Parathyroid adenoma (tissue), 2 donors: ENCODE data around the gene ST6GALNAC1.

Experiments
- H2AFZ ChIP-seq: fragments of 300-600 bp; sonication (generic); one replicate; pipeline ENCODE4 v1.7.0; 2017; ENCODE audit warnings: antibody characterized with exemption, mild to moderate bottlenecking
- H3K27ac ChIP-seq: fragments of 300-600 bp; sonication (generic); one replicate; pipeline ENCODE4 v1.7.0; 2017
- H3K27me3 ChIP-seq: fragments of 300-600 bp; sonication (generic); one replicate; pipeline ENCODE4 v1.7.0; 2017; ENCODE audit warnings: low read length; ENCODE audit not compliant: control insufficient read depth, insufficient read depth
- H3K36me3 ChIP-seq: fragments of 300-600 bp; sonication (generic); one replicate; pipeline ENCODE4 v1.7.0; 2017; ENCODE audit warnings: low read length; ENCODE audit not compliant: control insufficient read depth, insufficient read depth
- H3K4me1 ChIP-seq: fragments of 300-600 bp; sonication (generic); one replicate; pipeline ENCODE4 v1.7.0; 2017; ENCODE audit warnings: control low read depth
- H3K4me2 ChIP-seq: fragments of 300-600 bp; sonication (generic); one replicate; pipeline ENCODE4 v1.7.0; 2017; ENCODE audit warnings: low read length
- H3K4me3 ChIP-seq: fragments of 300-600 bp; sonication (generic); one replicate; pipeline ENCODE4 v1.7.0; 2017; ENCODE audit warnings: low read depth, low read length
- H3K79me2 ChIP-seq: fragments of 300-600 bp; sonication (generic); one replicate; pipeline ENCODE4 v1.7.0; 2017; ENCODE audit warnings: control low read depth
- H3K9ac ChIP-seq: fragments of 300-600 bp; sonication (generic); one replicate; pipeline ENCODE4 v1.7.0; 2017; ENCODE audit warnings: mild to moderate bottlenecking
- H3K9me3 ChIP-seq: fragments of 300-600 bp; sonication (generic); one replicate; pipeline ENCODE4 v1.7.0; 2017; ENCODE audit warnings: low read length; ENCODE audit not compliant: control insufficient read depth
- CTCF ChIP-seq: fragments of 300-600 bp; sonication (generic); IDR thresholded peaks from one replicate; pipeline ENCODE4 v1.7.0; 2017; ENCODE audit warnings: antibody characterized with exemption, mild to moderate bottlenecking
- donor health status: primary hyperparathyroidism.

The ST6GALNAC1 gene

GRCh38 chr17:76677406-76677805, 33.8 kb upstream of the ST6GALNAC1 start:
- no peaks in the 10 kb centered on the region for H3K79me2 ChIP-seq
- TF ChIP-seq CTCF, result no peak
- H3K36me3 ChIP-seq, result no peaks in the 10 kb centered on the region
- no peak overlapping the region for H3K4me2 ChIP-seq
- H3K27me3 ChIP-seq, result no peaks in the 10 kb centered on the region
- peaks cover 1% of the 10 kb centered on the region for H3K4me1 ChIP-seq
- H3K9ac ChIP-seq, result no peak overlapping the region
- no peak overlapping the region for H3K27ac ChIP-seq
- no peak overlapping the region for H3K4me3 ChIP-seq
- no peaks in the 10 kb centered on the region for H3K9me3 ChIP-seq
- H2AFZ ChIP-seq, result no peak overlapping the region

GRCh38 chr17:76676629-76677028, 33.1 kb upstream of the ST6GALNAC1 start:
- no peak overlapping the region for H2AFZ ChIP-seq
- no peak for TF ChIP-seq CTCF
- no peaks in the 10 kb centered on the region for H3K27me3 ChIP-seq
- H3K27ac ChIP-seq, result no peak overlapping the region
- H3K79me2 ChIP-seq, result no peaks in the 10 kb centered on the region
- no peak overlapping the region for H3K9ac ChIP-seq
- H3K4me2 ChIP-seq, result no peak overlapping the region
- peaks cover 3% of the 10 kb centered on the region for H3K4me1 ChIP-seq
- no peaks in the 10 kb centered on the region for H3K36me3 ChIP-seq
- no peak overlapping the region for H3K4me3 ChIP-seq
- H3K9me3 ChIP-seq, result no peaks in the 10 kb centered on the region

- Histone ChIP-seq H3K27me3 (no peaks in the 10 kb centered on the region), H3K4me1 (peaks cover 9% of the 10 kb centered on the region), H3K4me3 (no peak overlapping the region), H2AFZ (no peak overlapping the region), H3K9me3 (no peaks in the 10 kb centered on the region), H3K27ac (no peak overlapping the region), H3K79me2 (no peaks in the 10 kb centered on the region), H3K4me2 (no peak overlapping the region), H3K36me3 (no peaks in the 10 kb centered on the region), H3K9ac (no peak overlapping the region)
- TF ChIP-seq CTCF, result no peak
Observed at GRCh38 chr17:76675648-76676047, 32.1 kb upstream of the ST6GALNAC1 start.

GRCh38 chr17:76674600-76674999, 31.0 kb upstream of the ST6GALNAC1 start:
- H3K9ac ChIP-seq, result no peak overlapping the region
- no peak overlapping the region for H3K4me2 ChIP-seq
- no peaks in the 10 kb centered on the region for H3K79me2 ChIP-seq
- TF ChIP-seq CTCF, result no peak
- no peaks in the 10 kb centered on the region for H3K27me3 ChIP-seq
- H3K9me3 ChIP-seq, result no peaks in the 10 kb centered on the region
- H3K4me3 ChIP-seq, result no peak overlapping the region
- H3K27ac ChIP-seq, result no peak overlapping the region
- no peaks in the 10 kb centered on the region for H3K36me3 ChIP-seq
- H2AFZ ChIP-seq, result no peak overlapping the region
- peaks cover 10% of the 10 kb centered on the region for H3K4me1 ChIP-seq

GRCh38 chr17:76673729-76674128, 30.2 kb upstream of the ST6GALNAC1 start:
- Histone ChIP-seq H3K79me2 (no peaks in the 10 kb centered on the region), H3K4me1 (peaks cover 10% of the 10 kb centered on the region), H3K27ac (no peak overlapping the region), H3K4me3 (no peak overlapping the region), H3K9me3 (no peaks in the 10 kb centered on the region), H2AFZ (no peak overlapping the region), H3K36me3 (no peaks in the 10 kb centered on the region), H3K27me3 (no peaks in the 10 kb centered on the region), H3K9ac (no peak overlapping the region), H3K4me2 (no peak overlapping the region)
- no peak for TF ChIP-seq CTCF
